AG10803 (cell line): ENCODE data around the gene CTSC.
A peak's percentile ranks its signal among the peaks of the same experiment; 100 is the strongest.

Experiments
- DNase-seq: peaks from one replicate; pipeline ENCODE4 v3.0.0; 2010; ENCODE audit warnings: low read depth
- H3K4me3 ChIP-seq: 2 replicates; pipeline ENCODE4 v1.5.1; 2011; ENCODE audit warnings: mild to moderate bottlenecking, low read length, control low read depth
- CTCF ChIP-seq: conservative IDR thresholded peaks from 2 replicates; pipeline ENCODE4 v1.5.1; 2011; ENCODE audit warnings: mild to moderate bottlenecking, low read length, control low read depth, inconsistent platforms

The CTSC gene

GRCh38 chr11:88288560-88288959 lies 49.0 kb downstream of the CTSC start:
- no peak for TF ChIP-seq CTCF
- no peak overlapping the region for H3K4me3 ChIP-seq
- DNase-seq = no peak

- no peak for TF ChIP-seq CTCF
- no peak for DNase-seq
- H3K4me3 ChIP-seq = no peak overlapping the region
Measured at GRCh38 chr11:88284336-88285050, 53.0 kb downstream of the CTSC start.

GRCh38 chr11:88282747-88283515 lies 54.6 kb downstream of the CTSC start:
- no peak overlapping the region for H3K4me3 ChIP-seq
- no peak for TF ChIP-seq CTCF
- no peak for DNase-seq

- TF ChIP-seq CTCF = peak; percentile 36
- no peak for DNase-seq
- H3K4me3 ChIP-seq = no peak overlapping the region
Measured at GRCh38 chr11:88281317-88281712, 56.2 kb downstream of the CTSC start.

GRCh38 chr11:88280673-88281316 lies 56.7 kb downstream of the CTSC start:
- no peak for TF ChIP-seq CTCF
- DNase-seq = peak; percentile 41
- no peak overlapping the region for H3K4me3 ChIP-seq

- DNase-seq = no peak
- no peak for TF ChIP-seq CTCF
- H3K4me3 ChIP-seq = no peak overlapping the region
Measured at GRCh38 chr11:88277349-88277915, 60.1 kb downstream of the CTSC start.
